Mesodermal cell (in vitro differentiated cells): ENCODE data around the gene KCTD3.

Experiments
- H3K27ac ChIP-seq: 2 replicates; pipeline ENCODE4 v1.7.0; 2013; ENCODE audit warnings: mild to moderate bottlenecking, low read depth, low read length, moderate library complexity; ENCODE audit not compliant: severe bottlenecking
- H3K36me3 ChIP-seq: 2 replicates; pipeline ENCODE4 v1.7.1; 2013; ENCODE audit warnings: mild to moderate bottlenecking, low read length, moderate library complexity; ENCODE audit not compliant: control insufficient read depth, insufficient read depth
- H3K4me1 ChIP-seq: one replicate; pipeline ENCODE4 v1.7.1; 2013; ENCODE audit warnings: mild to moderate bottlenecking, low read length; ENCODE audit not compliant: insufficient read depth, control insufficient read depth, poor library complexity, severe bottlenecking
- H3K4me3 ChIP-seq: 2 replicates; pipeline ENCODE4 v1.7.0; 2013; ENCODE audit warnings: low read length, control low read depth, mild to moderate bottlenecking; ENCODE audit not compliant: insufficient read depth, poor library complexity, severe bottlenecking; ENCODE audit errors: extremely low read depth
- H3K9me3 ChIP-seq: 2 replicates; pipeline ENCODE4 v1.7.1; 2013; ENCODE audit warnings: mild to moderate bottlenecking, low read length, moderate library complexity; ENCODE audit not compliant: control insufficient read depth
- WGBS, 2 experiments: methylation state at CpG; one replicate each; pipeline ENCODE4 v1.1.5; 2013; ENCODE audit warnings: missing lambda C conversion rate in 2 of 2; ENCODE audit not compliant: insufficient coverage in 2 of 2; 5-methylcytosine and 5-hydroxymethylcytosine counted together

KCTD3 gene

DNA sequence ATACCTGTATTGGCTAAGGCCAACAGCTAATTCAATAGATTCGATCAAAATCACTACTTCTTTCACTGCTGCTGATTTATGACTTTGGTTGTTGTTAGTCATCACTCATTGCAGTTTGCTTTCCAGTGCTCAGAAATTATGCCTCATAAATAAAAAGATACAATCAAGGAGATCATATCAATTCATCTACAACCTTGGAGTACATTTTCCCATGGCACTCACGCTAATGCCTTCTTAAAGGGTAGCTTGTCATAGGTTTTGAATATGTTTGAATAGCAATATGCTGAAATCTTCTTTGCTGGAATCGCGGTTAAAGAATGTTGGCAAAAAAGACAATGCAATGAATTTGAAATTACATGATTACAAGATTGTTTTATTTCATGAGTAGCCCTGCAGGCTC is 89.9 kb downstream of the KCTD3 start:
- Histone ChIP-seq H3K4me1 (no peaks in the 10 kb centered on the region), H3K36me3 (no peaks in the 10 kb centered on the region), H3K4me3 (no peak overlapping the region), H3K27ac (no peak overlapping the region), H3K9me3 (no peaks in the 10 kb centered on the region)
- 77 to 89% methylated on average over 2 of the region's 4 CpGs for WGBS, 2 experiments

GRCh38 chr1:215660259-215660658 is 93.2 kb downstream of the KCTD3 start:
- H3K27ac ChIP-seq = no peak overlapping the region
- no peaks in the 10 kb centered on the region for H3K36me3 ChIP-seq
- no peaks in the 10 kb centered on the region for H3K9me3 ChIP-seq
- no peaks in the 10 kb centered on the region for H3K4me1 ChIP-seq
- no peak overlapping the region for H3K4me3 ChIP-seq

DNA sequence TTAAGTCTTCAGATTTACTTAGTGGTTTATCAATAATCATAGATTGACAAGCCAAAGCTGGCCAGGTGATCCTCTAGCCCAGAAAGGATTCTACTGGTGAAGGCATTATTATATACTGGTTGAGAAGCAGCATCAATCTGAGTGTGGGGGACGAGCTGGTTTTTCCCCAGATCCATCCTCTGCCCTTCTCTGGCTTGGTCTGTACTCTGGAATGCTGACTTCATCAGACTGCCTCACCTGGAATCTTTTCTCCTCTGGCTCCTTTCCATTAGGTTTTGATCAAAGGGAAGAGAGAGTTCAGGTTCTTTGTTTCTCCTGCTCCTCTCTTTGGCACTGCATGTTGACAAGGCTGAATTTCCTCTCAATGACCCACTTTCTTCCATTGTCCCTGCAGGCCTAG is 93.9 kb downstream of the KCTD3 start:
- H3K4me1 ChIP-seq = no peaks in the 10 kb centered on the region
- no peaks in the 10 kb centered on the region for H3K36me3 ChIP-seq
- no peak overlapping the region for H3K27ac ChIP-seq
- H3K9me3 ChIP-seq = no peaks in the 10 kb centered on the region
- no peak overlapping the region for H3K4me3 ChIP-seq
- WGBS, 2 experiments = 80 to 100% methylated on average over 1 of the region's 1 CpG

DNA sequence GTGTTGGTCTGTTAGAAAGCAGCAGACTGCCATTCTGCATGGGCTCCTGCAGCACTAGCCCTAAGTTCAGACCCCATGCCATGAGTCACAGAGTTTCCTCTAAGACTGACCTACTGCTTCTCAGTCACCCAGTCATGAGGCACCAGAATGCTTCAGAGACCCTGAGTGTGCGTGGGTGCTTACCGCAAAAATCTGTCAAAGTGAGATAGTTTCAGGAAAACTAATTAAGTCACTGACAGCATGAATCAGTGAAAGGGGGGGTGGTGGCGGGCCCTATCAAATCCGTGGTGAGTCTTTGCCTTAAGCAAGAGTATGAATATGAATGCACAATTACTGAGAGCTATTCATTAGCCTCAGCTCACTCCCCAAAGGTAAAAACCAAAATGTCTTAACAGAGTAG is 98.1 kb downstream of the KCTD3 start:
- peaks cover 2% of the 10 kb centered on the region for H3K4me1 ChIP-seq
- H3K4me3 ChIP-seq = no peak overlapping the region
- no peaks in the 10 kb centered on the region for H3K36me3 ChIP-seq
- WGBS, 2 experiments = 84 to 100% methylated on average over 2 to 4 of the region's 4 CpGs
- no peak overlapping the region for H3K27ac ChIP-seq
- no peaks in the 10 kb centered on the region for H3K9me3 ChIP-seq

DNA sequence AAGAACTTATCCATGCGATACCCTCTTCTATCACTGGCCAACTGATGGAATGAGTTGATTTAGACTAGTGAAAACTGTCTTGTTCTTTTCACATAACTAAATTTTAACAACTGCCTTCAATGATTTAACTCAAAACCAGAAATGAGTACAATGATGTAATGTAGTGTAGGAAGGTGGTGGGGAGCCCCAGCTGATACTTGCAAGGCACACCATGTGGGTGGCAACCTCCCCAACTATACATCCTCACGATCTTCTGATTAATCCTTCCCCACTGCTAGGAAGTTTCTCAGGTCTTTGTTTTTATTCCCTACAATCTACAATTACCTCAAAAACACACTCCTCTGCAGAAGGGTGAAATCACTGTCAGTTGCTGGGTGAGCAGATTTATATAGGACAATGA is 100.7 kb downstream of the KCTD3 start:
- Histone ChIP-seq H3K36me3 (no peaks in the 10 kb centered on the region), H3K4me1 (peaks cover 2% of the 10 kb centered on the region), H3K9me3 (no peaks in the 10 kb centered on the region), H3K27ac (no peak overlapping the region), H3K4me3 (no peak overlapping the region)
- no CpG with 5 or more reads among the region's 2 CpGs for WGBS, 2 experiments

DNA sequence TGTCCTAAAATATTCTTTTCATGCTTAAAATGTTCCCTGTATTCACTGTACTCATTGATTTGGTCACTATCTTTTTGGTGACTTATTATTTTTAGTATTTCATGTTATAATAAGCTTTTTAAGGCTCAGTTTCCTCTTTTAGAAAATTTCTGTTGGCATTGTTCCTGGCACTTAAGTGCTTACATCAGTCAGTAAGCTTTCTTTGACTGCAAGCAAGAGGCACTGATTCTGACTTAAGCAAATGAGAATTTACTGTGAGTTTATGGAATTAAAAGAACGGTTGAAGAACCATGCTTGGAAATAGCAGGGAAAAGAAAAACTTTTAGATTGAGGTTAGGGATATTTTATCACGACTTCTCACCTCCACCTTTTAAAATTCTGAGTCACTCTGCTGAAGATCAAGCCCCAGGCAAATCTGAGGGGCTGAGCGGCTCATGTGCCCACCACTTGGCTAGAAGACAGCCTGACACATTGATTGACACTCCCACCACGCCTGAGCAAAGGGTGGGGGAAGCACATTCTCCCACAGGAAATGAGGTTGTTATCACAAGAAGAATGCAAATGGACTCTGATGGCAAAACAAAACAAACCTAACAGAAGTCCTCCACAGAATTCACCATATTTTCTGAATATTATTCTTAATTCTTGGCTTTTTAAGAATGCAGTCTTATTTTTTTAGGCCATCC is 102.8 kb downstream of the KCTD3 start:
- H3K27ac ChIP-seq = no peak overlapping the region
- no peaks in the 10 kb centered on the region for H3K36me3 ChIP-seq
- H3K9me3 ChIP-seq = no peaks in the 10 kb centered on the region
- H3K4me3 ChIP-seq = no peak overlapping the region
- peaks cover 2% of the 10 kb centered on the region for H3K4me1 ChIP-seq
- 57% methylated on average over 1 of the region's 4 CpGs; no CpG with 5 or more reads in 1 of the 2 experiments for WGBS, 2 experiments
